ENCODE results near the gene GRIN3B.
A peak's percentile ranks its signal among the peaks of the same experiment; 100 is the strongest.

Gene GRIN3B

DNA sequence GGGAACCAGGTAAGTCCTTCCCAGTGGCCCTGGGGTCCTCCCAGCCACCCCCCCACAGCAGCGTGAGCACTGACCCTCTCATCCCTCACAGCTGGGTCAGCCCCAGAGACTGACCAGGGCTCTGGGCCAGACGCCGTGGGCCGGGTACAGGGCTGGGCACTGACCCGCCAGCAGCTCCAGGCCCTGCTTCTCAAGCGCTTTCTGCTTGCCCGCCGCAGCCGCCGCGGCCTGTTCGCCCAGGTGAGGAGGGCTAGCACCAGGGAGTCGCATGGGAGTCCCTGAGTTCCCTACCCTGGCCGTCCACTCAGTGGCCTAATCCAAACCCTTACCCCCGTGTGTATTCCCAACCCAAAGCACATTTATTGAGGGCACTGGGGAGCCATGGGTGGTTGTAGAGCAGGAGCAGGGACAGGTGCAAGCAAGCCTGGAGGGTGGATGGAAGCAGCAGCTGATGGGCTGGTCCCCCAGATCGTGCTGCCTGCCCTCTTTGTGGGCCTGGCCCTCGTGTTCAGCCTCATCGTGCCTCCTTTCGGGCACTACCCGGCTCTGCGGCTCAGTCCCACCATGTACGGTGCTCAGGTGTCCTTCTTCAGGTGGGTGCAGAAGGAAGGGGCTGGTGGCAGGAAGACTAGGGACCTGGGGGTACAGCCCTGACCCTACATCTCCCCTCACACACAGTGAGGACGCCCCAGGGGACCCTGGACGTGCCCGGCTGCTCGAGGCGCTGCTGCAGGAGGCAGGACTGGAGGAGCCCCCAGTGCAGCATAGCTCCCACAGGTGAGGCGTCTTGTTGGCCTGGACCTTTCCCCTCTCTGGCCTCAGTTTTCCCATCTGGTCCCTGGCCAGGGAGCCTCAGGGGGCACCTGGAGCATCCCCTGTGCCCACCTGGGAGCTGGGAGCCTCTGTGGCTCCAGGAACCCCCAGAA lies 54.1 kb downstream of the GRIN3B start:
- TF ChIP-seq CTCF (IDR thresholded peaks at IDR 0.05; ENCODE audit: low read depth, low read length, missing control alignments) = no peak
- H3K4me3 ChIP-seq (ENCODE audit: low read depth, low read length) = no peak overlapping the region
- DNase-seq (ENCODE audit: low read depth) = no peak
- in situ Hi-C loops (cut with HindIII; ENCODE audit: low sequenced_read_pairs) = no loop called here

DNA sequence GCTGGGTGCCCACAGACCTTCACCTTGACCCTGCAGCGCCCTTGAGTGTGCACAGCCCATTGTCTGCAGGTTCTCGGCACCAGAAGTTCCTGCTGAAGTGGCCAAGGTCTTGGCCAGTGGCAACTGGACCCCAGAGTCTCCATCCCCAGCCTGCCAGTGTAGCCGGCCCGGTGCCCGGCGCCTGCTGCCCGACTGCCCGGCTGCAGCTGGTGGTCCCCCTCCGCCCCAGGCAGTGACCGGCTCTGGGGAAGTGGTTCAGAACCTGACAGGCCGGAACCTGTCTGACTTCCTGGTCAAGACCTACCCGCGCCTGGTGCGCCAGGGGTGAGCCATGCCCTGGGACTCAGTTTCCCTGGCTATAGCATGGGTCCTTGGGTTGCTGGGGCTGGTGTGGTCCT lies 54.8 kb downstream of the GRIN3B start:
- TF ChIP-seq CTCF (IDR thresholded peaks at IDR 0.05; ENCODE audit: low read depth, low read length, missing control alignments) = no peak
- DNase-seq (ENCODE audit: low read depth) = no peak
- in situ Hi-C loops (cut with HindIII; ENCODE audit: low sequenced_read_pairs) = no loop called here
- H3K4me3 ChIP-seq (ENCODE audit: low read depth, low read length) = no peak overlapping the region

GRCh38 chr19:1055886-1056620 lies 55.8 kb downstream of the GRIN3B start:
- in situ Hi-C loops (cut with HindIII; ENCODE audit: low sequenced_read_pairs) = no loop called here
- no peak for DNase-seq (ENCODE audit: low read depth)
- no peak for TF ChIP-seq CTCF (IDR thresholded peaks at IDR 0.05; ENCODE audit: low read depth, low read length, missing control alignments)
- H3K4me3 ChIP-seq (ENCODE audit: low read depth, low read length) = no peak overlapping the region

DNA sequence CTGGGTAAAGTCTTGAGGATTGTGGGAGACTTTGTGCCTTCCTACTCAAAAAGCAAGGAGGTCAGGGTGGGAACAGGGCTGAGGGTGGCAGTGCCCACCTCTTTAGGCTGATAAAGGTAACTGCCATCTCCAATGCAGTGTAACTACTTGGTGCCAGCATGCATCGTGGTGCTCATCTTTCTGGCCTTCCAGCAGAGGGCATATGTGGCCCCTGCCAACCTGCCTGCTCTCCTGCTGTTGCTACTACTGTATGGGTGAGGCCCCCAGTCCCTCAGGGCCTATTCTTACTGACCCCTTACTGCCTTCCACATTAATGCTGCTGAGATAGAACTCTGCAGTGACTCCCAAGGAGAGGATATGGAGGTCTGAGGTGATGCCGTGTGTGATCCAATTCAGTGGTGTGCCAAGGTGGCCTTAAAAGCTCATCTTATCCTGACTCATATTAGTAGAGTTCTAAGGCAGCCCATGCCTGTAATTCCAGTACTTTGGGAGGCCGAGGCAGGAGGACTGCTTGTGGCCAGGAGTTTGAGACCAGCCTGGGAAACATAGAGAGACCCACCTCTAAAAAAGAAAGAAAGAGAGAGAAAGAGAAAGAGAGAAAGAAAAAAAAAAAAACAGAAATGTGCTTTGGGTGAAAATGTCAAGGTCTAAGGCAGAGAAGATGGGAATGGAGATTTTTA lies 57.1 kb downstream of the GRIN3B start:
- in situ Hi-C loops (cut with HindIII; ENCODE audit: low sequenced_read_pairs) = no loop called here
- DNase-seq (ENCODE audit: low read depth) = peak; percentile 40
- no peak for TF ChIP-seq CTCF (IDR thresholded peaks at IDR 0.05; ENCODE audit: low read depth, low read length, missing control alignments)
- no peak overlapping the region for H3K4me3 ChIP-seq (ENCODE audit: low read depth, low read length)

DNA sequence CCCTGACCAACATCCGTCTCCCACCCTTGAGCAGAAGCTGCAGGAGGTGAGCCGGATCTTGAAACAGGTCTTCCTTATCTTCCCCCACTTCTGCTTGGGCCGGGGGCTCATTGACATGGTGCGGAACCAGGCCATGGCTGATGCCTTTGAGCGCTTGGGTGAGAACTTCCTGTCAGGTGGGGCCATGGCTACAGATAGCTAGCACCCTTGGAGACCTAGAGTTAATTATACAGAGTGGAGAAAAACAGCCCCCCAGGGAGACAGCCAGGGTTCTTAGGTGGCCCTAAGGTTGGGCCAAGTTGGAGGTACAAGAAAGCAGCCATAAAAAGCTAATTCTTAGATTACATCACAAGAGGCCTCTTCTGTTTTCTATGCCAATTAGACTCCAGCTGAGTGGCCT lies 57.9 kb downstream of the GRIN3B start:
- in situ Hi-C loops (cut with HindIII; ENCODE audit: low sequenced_read_pairs) = no loop called here
- DNase-seq (ENCODE audit: low read depth) = no peak
- TF ChIP-seq CTCF (IDR thresholded peaks at IDR 0.05; ENCODE audit: low read depth, low read length, missing control alignments) = no peak
- no peak overlapping the region for H3K4me3 ChIP-seq (ENCODE audit: low read depth, low read length)

Measured in astrocyte of the cerebellum (primary cell).